ENCODE data around the gene PPP1R37.
A peak's percentile ranks its signal among the peaks of the same experiment; 100 is the strongest.

PPP1R37 gene

DNA sequence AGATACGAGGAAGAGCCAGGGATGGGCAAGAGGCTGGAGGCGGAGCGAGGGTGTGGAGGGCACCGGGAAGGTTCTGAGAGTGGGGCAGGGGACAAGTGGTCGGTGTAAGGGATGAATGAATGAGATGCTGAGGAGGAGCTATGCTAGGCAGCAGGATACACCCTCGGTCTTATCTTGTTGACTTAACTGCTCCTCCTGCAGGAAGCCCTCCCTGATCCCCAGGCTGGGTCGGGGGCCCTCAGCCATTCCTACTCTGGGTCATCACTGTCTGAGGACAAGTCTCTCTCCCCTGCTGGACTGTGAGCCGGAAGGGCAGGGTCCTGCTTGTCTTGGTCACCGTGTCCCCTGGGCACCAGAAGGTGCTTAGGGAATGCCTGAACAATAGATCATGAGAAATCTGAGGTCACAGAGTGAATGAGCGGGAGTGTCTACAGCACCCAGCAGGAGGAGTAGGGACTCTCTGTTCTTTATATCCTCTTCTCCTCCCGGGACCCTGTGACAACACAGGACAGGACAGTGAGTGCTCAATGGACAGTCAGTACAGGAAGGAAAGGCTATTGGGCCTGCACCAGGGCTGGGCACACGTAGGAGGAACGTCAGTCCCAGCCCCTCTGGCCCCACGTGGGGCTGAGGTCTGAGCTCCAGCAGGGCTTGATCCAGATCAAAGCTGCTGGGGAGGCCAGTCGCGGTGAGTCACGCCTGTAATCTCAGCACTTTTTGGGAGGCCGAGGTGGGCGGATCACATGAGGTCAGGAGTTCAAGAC lies 61.3 kb downstream of the PPP1R37 start:
- DNase-seq: no peak
- H3K27me3 Mint-ChIP-seq: peaks cover 77% of the 10 kb centered on the region
- peaks cover 54% of the 10 kb centered on the region for H3K4me1 Mint-ChIP-seq
- H3K27ac Mint-ChIP-seq: peak overlapping the region in 1 of 2 donors; percentile 6
- H3K4me3 Mint-ChIP-seq: peak overlapping the region; percentile 20 to 87
- ATAC-seq: no peak
- peaks cover 0 to 6% of the 10 kb centered on the region in 2 donors for H3K9me3 Mint-ChIP-seq

DNA sequence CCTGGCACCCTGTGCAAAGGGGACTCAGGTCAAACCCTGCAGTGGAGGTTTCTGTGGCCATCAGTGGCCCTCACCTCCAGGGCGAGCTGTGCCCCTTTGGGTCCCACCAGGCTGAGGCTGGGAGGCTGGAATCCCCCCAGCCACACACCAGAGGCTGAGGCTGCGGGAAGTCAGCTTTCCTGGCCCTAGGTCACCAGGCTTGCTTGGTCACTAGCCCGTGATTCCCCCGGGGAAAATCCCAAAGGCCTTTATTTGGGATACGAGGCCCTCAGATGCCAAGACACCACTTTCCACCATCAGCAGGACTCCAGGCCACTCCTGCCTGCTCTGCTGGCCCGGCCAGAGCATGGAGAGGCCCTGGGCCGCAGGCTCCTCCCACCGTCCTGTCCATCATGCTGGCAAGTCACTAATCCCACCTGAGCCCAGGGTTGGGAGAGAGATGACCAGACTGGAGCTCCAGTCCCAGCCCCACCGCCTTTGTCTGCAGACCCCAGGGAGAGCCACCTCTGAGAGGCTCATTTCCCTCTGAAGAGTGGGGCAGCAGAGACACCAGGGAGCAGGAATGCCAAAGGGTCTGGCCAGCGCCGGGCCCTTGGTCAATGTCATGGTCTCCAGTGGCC lies 63.1 kb downstream of the PPP1R37 start:
- Mint-ChIP-seq H3K27ac (peak overlapping the region in 1 of 2 donors; percentile 92), H3K27me3 (peaks cover 76% of the 10 kb centered on the region), H3K9me3 (peaks cover 0 to 6% of the 10 kb centered on the region in 2 donors), H3K4me1 (peaks cover 49% of the 10 kb centered on the region), H3K4me3 (no peak overlapping the region)
- ATAC-seq (no peak), DNase-seq (no peak)

DNA sequence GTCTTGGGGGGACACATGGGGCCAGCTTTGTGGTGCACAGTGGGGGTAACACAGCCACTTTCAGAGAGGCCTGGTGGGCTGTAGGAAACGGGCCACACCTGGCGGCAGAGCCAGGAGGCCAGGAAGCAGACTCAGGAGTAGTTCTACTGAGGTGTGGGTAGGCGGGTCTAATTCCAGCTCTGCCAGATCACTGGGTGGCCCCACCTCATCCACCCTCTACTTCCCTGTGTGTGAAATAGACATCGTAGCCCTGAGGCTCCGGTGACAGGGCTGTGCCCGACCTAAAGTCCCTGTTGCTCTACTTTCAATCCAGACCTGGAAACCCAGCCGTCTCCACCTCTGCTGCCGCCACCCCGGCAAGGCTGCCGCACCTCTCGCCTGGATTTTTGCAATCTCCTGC lies 63.8 kb downstream of the PPP1R37 start:
- no peak for ATAC-seq
- peaks cover 0 to 6% of the 10 kb centered on the region in 2 donors for H3K9me3 Mint-ChIP-seq
- H3K27ac Mint-ChIP-seq: peak overlapping the region in 1 of 2 donors; percentile 73
- H3K27me3 Mint-ChIP-seq: peaks cover 70% of the 10 kb centered on the region
- H3K4me1 Mint-ChIP-seq: peaks cover 43% of the 10 kb centered on the region
- no peak overlapping the region for H3K4me3 Mint-ChIP-seq
- DNase-seq: no peak

DNA sequence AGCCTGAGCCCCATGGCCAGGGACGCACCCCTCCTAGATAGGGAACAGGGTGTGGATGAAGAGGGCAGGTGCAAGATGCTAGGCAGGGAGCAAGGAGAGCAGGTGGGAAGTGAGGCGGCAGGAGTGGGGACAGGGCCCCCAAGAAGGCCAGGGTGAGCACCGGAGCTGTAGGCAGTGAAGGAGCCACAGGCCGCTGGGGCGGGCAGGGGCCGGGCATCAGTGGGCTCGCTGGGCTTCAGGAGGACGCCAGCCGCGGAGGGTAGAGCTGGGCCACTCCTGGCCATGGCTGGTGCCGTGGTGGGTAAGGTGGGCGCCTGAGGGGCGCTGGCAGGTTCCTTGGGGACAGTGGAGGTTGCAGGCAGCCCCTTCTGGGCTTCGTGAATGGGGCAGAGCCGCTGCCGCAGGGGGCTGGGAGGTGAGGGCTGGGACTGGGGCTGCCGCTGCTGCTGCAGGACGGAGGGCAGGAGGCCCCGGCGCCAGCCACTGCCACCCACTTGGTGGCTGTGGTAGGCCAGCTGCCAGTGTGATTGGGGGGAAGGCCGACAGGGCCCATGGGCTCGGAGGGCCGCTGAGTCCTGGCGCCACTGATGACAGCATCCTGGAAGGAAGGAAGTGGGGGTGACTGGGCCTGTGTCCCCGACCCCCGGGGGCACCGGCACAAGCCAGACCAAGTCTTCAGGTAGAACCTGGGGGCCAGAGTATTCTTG lies 65.7 kb downstream of the PPP1R37 start:
- Mint-ChIP-seq H3K9me3 (no peaks in the 10 kb centered on the region), H3K27me3 (peaks cover 51% of the 10 kb centered on the region), H3K4me1 (peaks cover 30% of the 10 kb centered on the region), H3K4me3 (no peak overlapping the region), H3K27ac (no peak overlapping the region)
- DNase-seq (no peak), ATAC-seq (no peak)

DNA sequence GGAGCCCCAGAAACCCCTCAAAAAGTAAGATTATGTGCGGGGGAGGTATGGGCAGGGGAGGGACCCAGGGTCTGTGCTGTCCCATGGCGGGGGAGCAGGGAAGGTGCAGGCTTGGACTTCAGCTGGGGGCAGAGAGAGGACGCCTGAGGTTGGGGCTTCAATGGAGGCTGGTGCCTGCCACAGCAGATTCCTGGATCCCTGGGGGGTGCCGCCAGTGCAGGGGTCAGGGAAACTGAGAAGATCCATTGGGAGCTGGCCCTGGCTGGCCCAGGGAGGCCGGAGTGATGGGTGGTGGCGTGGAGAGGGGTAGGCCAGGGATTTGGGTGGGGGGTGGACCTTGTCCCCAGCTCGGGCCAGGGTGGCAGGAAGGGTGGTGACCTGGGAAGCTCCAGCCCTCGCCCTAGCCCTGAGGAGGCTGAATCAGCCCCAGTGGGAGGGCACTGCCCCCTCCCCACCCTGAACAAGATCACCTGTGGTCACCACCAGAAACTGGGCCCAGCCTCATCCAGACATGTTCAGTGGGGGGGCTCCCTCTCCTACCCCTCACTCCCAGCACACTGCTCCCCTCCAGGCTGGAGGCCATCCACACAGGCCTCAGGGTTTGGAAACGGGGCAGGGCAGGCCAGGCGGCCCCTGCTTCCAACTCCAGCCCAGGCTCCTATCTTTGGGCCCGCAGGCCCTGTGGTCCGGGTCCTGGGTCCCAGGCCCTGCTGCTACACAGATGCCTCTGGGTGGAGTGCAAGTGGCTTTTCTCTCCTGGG lies 66.4 kb downstream of the PPP1R37 start:
- H3K27me3 Mint-ChIP-seq: peaks cover 44% of the 10 kb centered on the region
- H3K4me1 Mint-ChIP-seq: peaks cover 30% of the 10 kb centered on the region
- DNase-seq: no peak
- H3K9me3 Mint-ChIP-seq: no peaks in the 10 kb centered on the region
- ATAC-seq: no peak
- no peak overlapping the region for H3K27ac Mint-ChIP-seq
- no peak overlapping the region for H3K4me3 Mint-ChIP-seq

DNA sequence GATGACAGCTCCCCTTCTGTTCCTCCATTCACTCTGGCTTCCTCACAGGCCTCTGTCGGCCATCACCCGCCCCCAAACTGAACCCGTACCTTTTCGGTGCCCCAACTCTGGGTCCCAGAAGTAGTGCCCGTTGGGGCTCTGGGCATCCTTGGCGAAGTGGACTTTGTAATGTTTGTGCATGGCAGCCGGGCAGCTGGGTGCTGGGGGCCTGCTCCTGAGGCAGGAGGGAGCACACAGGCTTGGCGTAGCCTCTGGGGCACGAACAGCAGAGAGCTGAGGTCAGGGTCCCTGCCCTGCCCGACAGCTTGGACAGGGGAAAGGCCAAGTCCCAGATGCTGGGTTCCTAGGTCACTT lies 67.0 kb downstream of the PPP1R37 start:
- ATAC-seq (no peak), DNase-seq (no peak)
- peaks cover 34% of the 10 kb centered on the region for H3K4me1 Mint-ChIP-seq
- no peaks in the 10 kb centered on the region for H3K9me3 Mint-ChIP-seq
- H3K27me3 Mint-ChIP-seq: peaks cover 39% of the 10 kb centered on the region
- H3K27ac Mint-ChIP-seq: no peak overlapping the region
- no peak overlapping the region for H3K4me3 Mint-ChIP-seq

DNA sequence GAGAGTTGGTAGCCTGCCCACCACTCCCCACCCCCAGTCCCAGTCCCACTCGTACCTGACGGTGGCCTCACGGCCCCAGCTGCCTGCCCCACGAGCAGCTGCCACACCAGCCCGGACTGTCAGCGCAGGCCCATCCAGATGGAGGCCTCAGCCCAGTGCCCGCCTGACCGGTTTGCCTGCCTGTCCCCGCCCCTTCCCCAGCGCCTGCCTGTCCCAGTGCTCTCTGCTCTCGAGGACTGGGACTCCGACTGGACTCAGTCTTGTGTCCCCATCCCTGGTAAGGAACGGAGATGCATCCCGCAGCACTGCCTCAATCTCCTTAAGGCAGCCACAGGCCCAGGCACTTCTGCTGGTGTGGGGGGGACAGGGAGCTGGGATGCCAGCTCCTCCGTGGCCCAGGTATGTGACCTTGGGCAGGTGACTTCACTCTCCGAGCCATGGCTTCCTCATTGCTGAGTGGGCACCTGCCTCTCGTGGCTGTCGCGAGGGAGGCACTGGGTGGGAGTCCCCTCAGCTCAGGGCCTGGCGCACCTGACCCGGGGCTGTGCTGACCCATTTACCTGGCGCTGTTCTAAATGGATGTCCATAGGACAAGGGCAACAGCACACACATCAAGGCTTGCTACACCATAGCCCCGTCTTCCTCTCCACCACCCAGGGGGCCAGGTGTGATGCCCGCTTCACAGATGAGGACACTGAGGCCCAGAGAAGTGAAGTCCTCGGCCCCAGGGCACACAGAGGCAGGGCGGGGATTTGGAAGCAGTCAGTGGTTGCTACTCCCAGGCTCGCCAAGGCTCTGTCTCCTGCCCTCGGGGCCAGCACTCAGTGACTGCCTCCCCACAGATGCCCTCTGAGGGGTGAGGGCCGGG lies 68.1 kb downstream of the PPP1R37 start, which contains the start of gene NKPD1:
NKPD1 (minus strand) TSS at position 113 of the 868 bp plus-strand sequence. CDS start 832 bp downstream, outside the sequence.
- DNase-seq (no peak), ATAC-seq (no peak)
- Mint-ChIP-seq H3K27ac (peak within 1 kb of the TSS; percentile 44 to 50), H3K4me3 (no peak within 1 kb of the TSS), H3K9me3 (no peaks in the 10 kb centered on the region), H3K4me1 (peaks cover 42% of the 10 kb centered on the region), H3K27me3 (peaks cover 30% of the 10 kb centered on the region)

DNA sequence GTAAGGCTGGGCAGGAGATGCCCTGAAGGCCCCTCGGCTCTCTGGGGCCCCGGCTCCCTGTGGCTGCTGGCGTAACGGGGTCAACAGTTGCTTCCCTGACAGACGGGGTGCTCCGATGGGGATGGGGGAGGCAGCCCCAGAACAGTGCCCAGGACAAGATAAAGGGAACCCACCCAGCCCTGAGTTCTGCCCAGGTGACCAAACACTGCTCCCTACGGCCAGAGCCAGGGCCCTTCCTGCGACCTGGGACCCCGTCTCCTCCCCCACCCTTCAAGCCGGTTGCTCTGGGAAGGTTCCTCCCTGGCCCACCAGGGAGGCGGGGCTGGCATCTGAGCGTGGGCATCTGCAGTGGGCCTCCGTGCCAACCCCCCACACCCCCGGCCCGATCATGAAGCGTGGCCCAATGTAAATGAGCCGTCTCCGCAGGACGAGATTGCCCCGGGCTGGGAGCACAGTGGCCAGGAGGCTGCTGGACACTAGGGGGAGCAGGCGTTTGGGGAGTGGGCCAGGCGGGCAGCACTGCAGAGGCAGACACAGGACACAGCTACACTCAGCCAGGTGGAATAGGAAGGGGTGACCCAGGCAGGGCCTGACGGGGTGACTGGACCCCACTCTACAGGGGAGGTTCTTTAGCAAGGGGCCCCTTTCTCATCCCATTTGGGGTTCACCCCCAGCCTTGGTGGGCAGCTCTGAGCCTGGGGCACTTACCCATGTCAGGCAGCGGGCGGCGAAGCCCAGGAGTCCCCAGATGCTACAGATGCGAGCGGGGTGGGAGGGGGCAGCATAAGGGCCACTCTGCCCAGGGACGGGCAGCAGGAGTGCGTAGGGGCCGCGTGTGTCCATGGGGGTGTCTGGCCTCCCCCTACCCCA lies 69.0 kb downstream of the PPP1R37 start:
- no peak for DNase-seq
- no peak overlapping the region for H3K27ac Mint-ChIP-seq
- peaks cover 45% of the 10 kb centered on the region for H3K4me1 Mint-ChIP-seq
- no peaks in the 10 kb centered on the region for H3K9me3 Mint-ChIP-seq
- peaks cover 21% of the 10 kb centered on the region for H3K27me3 Mint-ChIP-seq
- H3K4me3 Mint-ChIP-seq: no peak overlapping the region
- ATAC-seq: no peak

DNA sequence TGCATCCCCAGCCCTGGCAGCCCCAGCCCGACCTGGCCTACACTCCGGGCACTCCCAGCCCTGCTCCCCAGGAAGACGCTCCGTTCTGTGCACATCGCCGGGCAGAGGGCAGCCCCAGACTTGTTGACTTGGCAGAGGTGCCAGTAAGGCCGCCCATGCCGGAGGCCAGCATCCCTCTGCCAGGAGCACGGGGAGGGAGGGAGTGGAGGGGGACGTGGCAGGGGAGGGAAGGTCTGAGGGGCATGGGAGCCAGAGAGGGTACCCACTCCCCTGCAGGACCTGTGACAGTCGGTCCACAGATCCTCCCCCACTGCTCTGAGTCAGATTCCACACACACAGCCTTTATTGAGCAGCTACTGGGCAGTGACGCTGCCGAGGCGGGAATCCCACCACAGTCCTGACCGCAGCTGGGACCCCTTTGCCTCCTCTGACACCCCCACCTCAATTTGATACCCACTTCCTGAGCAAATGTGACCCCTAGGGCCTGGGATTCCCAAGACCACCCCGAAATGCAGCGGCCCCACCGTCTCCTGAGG lies 69.7 kb downstream of the PPP1R37 start:
- Mint-ChIP-seq H3K27ac (no peak overlapping the region), H3K4me3 (no peak overlapping the region), H3K4me1 (peaks cover 47% of the 10 kb centered on the region), H3K27me3 (peaks cover 17% of the 10 kb centered on the region), H3K9me3 (no peaks in the 10 kb centered on the region)
- no peak for DNase-seq
- ATAC-seq: no peak

DNA sequence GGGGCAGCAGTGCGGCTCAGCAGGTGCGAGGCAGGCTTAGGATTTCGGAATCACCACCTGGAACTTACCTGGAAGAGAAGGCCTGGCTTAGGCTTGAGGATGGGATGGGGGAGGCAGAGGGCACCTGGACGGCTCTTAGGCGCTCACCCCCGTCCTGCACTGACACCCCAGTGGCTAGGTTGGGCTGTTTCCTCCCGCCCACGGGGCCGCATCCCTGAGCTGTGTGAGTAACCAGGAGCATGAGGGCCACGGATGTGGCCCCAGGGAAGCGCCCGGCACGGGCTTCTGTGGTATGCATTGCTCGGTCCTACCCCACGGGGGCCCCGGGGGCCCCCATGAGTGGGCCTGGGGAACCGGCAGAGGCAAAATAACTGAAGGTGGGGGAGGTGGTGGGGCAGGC lies 70.2 kb downstream of the PPP1R37 start:
- H3K27ac Mint-ChIP-seq: no peak overlapping the region

DNA sequence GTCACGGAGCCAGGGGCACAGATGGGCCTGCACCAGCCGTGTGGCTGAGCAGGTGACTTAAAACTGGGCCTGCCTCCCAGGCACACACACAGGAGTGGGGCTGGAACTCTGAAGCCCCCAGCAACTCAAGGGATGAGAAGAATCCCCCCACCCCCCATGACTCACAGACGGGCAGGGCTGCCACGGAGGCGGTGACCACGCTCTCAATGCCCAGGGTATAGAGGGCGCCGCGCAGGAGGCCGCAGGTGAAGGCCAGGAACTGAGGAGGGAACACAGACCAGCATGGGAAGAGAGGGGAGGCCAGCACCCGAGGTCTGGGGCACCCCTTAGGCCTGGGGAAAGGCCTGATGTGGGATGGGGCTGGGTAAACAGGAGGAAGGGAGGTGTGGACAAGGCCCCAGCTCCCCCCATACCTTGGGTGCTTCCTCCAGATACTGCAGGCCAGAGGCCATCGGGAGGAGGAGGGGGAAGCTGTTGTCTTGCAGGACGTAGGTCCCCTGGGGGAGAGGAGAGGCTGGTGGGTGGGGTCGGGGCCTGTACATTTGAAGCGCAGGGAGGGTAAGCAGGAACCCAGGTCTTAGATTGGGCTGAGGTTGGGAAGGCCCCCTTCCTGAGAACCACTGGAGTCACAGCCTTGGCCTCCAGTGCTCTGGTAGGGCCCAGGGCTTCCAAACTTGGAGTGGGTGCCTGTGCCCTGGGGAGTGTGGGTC lies 70.9 kb downstream of the PPP1R37 start:
- H3K9me3 Mint-ChIP-seq: no peaks in the 10 kb centered on the region
- peaks cover 40% of the 10 kb centered on the region for H3K4me1 Mint-ChIP-seq
- DNase-seq: no peak
- ATAC-seq: no peak
- peaks cover 5% of the 10 kb centered on the region for H3K27me3 Mint-ChIP-seq
- peak overlapping the region; percentile 34 to 76 for H3K4me3 Mint-ChIP-seq
- H3K27ac Mint-ChIP-seq: peak overlapping the region; percentile 80 to 82

More for the DNA sequence above, 70.2 kb downstream of the PPP1R37 start:
- Mint-ChIP-seq H3K9me3 (no peaks in the 10 kb centered on the region), H3K4me3 (no peak overlapping the region), H3K4me1 (peaks cover 44% of the 10 kb centered on the region), H3K27me3 (peaks cover 12% of the 10 kb centered on the region)
- ATAC-seq (no peak), DNase-seq (no peak)

DNA sequence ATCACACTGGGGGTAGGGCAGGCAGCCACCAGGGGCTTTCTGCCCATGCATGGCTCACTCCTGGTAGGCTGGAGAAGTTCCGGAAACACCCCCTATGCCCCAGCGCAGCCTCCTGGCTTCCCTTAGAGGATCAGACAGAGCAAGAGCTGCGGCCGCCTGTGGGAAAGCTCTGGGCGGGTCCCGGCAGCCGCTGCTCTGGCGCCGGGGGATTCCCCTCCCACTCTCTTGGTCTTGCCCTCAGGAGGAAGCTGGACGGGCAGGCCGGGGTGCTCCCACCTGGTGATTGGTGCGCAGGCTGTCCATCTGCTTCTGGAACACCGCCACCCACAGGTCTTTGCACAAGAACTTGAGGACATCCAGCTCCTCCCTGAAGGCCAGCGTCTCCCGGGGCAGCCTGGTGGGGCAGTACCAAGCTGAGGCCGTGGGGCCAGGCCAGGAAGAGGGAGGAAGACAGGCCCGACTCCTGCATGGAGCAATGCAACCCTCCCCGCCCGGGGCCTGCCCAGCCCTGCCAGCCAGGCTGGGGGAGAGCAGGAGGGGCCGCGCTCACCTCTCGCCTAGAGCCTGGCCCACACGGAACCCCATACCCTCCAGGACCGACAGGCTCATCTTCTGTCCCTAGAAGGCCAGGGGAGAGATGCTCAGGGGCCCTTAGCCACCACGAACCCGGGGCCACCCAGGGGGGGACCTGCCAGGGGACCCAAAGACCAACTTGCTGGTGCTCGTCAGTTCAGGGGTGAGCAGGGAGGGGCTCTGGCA lies 71.8 kb downstream of the PPP1R37 start:
- Mint-ChIP-seq H3K4me3 (peak overlapping the region; percentile 34 to 76), H3K9me3 (no peaks in the 10 kb centered on the region), H3K4me1 (peaks cover 39% of the 10 kb centered on the region), H3K27me3 (no peaks in the 10 kb centered on the region), H3K27ac (peak overlapping the region; percentile 80 to 92)
- ATAC-seq: peak; percentile 94
- DNase-seq: peak; percentile 58 to 87

Measured in stimulated activated naive CD8-positive, alpha-beta T cell treated with anti-CD3 and anti-CD28 coated beads, Interleukin-15, amount 100 ng/mL, for 72 hours (primary cell).